ENCODE measurements around the gene DCST2.

Gene DCST2

DNA sequence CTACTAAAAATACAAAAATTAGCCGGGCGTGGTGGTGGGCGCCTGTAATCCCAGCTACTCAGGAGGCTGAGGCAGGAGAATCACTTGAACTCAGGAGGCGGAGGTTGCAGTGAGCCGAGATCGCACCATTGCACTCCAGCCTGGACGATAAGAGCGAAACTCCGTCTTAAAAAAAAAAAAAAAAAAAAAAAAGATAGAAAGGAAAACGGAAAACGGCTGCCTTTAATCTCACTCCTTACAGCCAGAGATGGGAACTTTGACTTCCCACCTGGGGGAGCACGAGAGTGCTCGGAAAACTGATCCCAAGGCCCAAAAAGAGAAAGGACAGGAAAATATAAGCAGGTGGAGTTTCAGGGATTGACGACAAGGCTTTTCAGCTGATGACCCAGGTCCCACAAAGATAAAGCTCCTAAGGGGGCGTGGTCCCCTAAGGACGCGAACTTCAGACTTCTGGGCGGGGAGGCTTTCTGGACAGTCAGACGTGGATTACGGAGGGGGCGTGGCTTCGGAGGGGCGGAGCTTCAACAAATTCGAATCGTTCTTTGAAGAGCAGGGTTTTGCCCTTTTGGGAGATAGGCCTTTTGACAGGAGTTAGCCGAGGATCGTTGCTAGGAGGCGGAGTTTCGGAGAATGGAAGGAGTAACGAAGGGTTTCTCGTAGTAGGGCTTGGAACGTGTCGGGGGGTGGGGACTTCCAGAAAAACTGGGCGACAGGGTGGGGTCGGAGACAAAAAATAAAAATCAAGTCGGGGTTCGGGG, 60.1 kb downstream of the DCST2 start:
- DNase-seq = peak; percentile 98

DNA sequence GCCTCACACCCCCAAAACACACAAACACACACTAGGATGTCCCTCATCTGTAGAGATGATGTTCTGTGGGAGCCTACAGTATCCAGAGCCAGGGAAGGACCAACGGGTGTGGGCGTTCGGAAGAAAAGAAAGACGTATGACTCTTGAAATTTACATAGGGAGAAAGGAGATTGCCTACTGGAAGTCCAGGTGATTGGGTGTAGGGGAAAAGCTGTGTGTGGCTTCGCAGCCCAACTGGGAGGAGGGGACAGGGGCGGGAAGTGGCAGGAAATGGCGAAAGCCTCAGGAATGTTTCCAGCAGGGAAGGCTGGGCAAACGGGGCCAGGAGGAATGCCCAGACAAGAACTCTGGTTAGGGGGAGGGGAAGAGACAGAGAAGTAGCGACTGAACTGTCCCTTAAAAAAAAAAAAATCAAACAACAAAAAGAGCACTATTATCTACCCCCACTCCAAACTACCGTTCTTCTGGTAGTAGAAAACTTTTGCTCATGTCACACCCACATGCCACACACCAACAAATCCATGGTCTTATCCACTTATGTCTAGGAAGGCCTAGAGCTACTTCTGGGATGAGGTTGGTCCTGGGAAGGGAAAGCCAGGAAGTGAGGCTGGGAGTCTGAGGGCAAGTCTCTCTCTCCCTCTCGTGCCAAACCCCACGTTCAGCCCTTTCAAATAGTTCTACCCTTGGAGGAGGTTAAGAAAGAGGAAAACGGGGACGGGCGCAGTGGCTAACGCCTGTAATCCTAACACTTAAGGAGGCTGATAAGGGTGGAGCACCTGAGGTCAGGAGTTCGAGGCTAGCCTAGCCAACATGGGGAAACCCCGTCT, 60.9 kb downstream of the DCST2 start:
- DNase-seq = no peak

DNA sequence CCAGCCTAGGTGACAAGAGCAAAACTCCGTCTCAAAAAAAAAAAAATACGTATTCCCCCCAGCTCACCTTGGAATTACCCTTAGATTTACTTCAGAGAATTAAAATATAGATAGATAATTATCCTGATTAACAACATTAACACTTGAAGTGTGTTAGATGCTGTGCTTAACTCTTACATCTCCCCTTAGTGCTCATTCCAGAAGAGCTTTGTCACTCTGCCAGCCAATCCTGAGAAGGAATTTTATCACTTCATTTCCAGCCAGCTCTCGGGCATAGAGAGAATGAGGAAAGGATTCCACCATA, 61.4 kb downstream of the DCST2 start:
- DNase-seq = no peak

DNA sequence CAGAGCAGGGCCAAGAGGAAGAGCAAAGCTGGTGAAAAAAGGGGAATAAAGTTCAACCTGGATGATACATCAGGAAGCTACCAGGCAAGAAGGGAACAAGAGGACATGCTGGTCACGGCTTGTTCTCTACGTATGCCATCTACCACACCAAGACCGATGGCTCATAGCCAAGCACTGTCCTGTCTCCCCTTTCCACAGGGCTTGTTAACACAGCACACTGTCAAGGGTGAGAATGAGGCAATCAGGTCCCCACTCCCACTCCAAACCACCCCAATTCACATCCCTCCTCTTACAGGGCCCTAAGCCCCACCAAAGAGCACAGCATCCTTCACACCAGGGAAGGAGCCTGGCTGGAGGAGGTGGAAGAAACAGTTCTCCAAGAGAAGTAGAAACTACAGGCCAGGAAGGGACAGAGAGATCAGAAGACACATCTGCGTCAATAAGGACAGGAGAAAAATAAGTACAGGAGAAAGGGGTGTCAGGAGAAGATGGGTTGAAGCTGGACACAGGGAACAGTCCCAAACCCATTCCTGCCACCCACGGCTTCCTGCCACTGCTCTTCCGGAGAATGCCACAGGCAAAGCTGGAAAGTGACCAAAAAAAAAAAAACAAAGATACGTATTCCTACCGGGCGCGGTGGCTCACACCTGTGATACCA, 62.1 kb downstream of the DCST2 start:
- DNase-seq = no peak

DNA sequence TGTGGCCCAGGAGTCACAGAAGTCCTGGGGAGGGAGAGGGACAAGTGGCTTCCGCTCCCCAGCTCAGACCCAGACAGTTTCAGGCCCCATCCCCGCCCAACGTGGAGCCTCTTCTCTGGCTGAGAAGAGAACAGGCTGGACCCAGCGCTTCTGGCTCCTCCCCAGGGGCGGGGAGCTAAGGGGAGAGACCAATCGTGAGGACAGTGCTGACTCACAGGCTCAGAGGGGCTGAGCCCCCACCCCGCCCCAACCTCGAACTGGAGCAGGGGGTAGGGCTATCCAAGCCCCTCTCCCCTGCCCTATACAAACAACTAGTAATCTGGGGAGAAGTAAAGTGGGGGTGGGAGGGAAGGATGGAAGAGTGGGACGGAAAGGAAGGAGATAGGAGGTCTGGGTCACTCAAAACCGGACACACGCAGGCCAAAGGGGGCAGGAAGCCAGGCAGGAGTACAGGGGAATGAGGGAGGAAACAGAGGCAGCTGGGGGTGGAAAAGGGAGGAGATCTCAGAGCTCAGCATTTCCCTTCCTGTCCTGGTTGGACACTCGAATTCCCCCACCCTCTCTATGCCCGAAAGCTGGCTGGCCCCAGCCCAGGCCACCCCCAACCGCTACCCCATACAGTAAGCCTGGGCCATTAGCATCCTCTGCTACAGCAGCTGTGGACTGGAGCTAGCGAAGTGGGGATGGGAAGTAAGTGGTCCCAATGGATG, 62.8 kb downstream of the DCST2 start, which contains the start of gene SHC1:
Gene SHC1, minus strand, starts transcription at position 117 of the 710 bp plus-strand sequence. CDS start 221 bp downstream, outside the sequence.
- DNase-seq = peak; percentile 71

DNA sequence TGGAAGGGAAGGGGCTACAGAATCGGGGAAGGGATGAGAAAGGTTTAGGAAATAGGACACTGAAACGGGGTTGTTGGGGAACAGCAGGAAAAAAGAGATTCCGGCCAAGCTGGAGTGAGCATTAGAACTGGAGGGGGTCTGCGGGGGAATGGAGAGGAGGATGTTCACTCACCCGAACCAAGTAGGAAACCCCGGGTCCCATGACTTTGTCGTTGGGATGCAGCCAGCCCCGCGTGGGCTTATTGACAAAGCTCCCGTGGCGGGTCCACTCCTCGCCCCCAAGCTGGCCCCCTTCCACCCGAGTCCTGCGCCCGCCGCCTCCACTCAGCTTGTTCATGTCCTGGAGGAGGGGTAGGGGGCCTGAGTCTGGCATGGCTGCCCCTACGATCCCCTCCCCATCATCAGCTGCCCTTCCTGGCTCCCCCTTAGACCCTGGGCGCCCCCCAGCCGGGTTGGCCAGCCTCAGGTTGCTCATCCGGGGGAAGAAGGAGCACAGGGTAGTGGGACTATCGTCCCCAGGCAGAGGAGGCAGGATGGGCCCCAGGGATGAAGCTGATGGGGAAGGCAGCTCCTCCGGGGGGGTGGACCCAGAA, 63.6 kb downstream of the DCST2 start:
- no peak for DNase-seq

DNA sequence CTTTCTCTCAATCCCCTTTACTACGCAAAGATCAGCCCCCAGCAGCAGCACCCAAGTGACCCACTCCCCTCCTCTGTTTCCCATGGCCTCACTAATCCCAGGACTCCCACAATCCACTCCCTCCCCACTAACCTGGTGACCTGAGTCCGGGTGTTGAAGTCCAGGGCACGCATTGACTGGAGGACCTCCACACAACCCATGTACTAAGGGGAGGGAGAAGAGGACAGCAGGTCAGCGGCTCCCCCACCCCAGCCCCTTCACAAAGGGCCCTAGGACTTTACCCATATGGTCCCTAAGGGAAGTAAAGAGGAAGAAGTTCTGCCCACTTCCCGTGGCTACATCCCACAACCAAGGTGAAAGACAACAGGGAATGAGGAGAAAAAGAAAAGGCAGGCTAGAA, 64.3 kb downstream of the DCST2 start:
- DNase-seq = no peak

DNA sequence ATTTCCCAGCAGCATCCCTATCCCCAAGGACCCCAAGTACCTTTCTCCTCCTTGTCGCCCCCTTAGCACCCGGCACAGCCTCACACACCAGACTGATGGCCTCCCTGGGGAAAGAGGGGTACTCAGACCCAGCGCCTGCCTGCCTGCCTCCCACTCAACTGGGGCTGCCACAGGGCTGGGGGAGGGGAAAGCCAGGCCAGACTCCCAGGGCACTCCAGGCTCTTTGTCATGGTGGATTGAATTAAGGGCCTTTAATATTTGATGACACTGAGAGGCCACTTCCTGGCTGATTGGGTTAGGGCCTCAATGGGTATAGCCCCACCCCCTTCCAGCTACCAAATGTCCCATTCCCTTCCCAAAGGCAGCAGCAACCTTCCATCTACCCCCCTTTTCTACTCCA, 64.8 kb downstream of the DCST2 start:
- no peak for DNase-seq

Measured in activated CD8-positive, alpha-beta memory T cell treated with anti-CD3 and anti-CD28 coated beads, Interleukin-2, amount 50 U/mL, for 48 hours (primary cell).